Skeletal muscle satellite cell (primary cell): ENCODE results near the gene CCDC6.
"Not testable (repeated sequence)": the region's sequence is repeated elsewhere in the genome, so short reads cannot be mapped to it uniquely, and the experiment has no call there.

Source experiments
- H3K27me3 ChIP-seq: 2 replicates; pipeline ENCODE4 v1.7.0; 2013; ENCODE audit warnings: low read length; ENCODE audit not compliant: control insufficient read depth, insufficient read depth
- H3K36me3 ChIP-seq: 2 replicates; pipeline ENCODE4 v1.7.0; 2013; ENCODE audit warnings: mild to moderate bottlenecking, control low read depth, low read length; ENCODE audit not compliant: insufficient read depth
- H3K4me1 ChIP-seq: 2 replicates; pipeline ENCODE4 v1.7.0; 2013; ENCODE audit warnings: low read length; ENCODE audit not compliant: control insufficient read depth, insufficient read depth
- H3K4me2 ChIP-seq: 2 replicates; pipeline ENCODE4 v1.7.0; 2013; ENCODE audit warnings: mild to moderate bottlenecking, low read length
- H3K4me3 ChIP-seq: 2 replicates; pipeline ENCODE4 v1.7.0; 2013; ENCODE audit warnings: low read length
- H3K9ac ChIP-seq: 2 replicates; pipeline ENCODE4 v1.7.0; 2013; ENCODE audit warnings: mild to moderate bottlenecking, low read depth, low read length, moderate library complexity
- H3K9me3 ChIP-seq: replicated peaks from 2 replicates; pipeline ENCODE4 v1.7.0; 2013; ENCODE audit warnings: mild to moderate bottlenecking, control low read depth, low read length

CCDC6 gene

GRCh38 chr10:59803714-59804113 is 102.6 kb downstream of the CCDC6 start:
- Histone ChIP-seq H3K9ac (no peak overlapping the region), H3K4me2 (no peak overlapping the region), H3K9me3 (no peaks in the 10 kb centered on the region), H3K4me1 (no peaks in the 10 kb centered on the region), H3K36me3 (peaks cover 40% of the 10 kb centered on the region), H3K4me3 (no peak overlapping the region), H3K27me3 (no peaks in the 10 kb centered on the region)

GRCh38 chr10:59801171-59801570 is 105.2 kb downstream of the CCDC6 start:
- Histone ChIP-seq H3K4me3 (no peak overlapping the region), H3K9ac (no peak overlapping the region), H3K4me2 (no peak overlapping the region), H3K36me3 (peaks cover 37% of the 10 kb centered on the region), H3K27me3 (no peaks in the 10 kb centered on the region), H3K9me3 (no peaks in the 10 kb centered on the region), H3K4me1 (no peaks in the 10 kb centered on the region)

- Histone ChIP-seq H3K9ac (no peak overlapping the region), H3K4me2 (no peak overlapping the region), H3K4me1 (no peaks in the 10 kb centered on the region), H3K9me3 (no peaks in the 10 kb centered on the region), H3K4me3 (no peak overlapping the region), H3K27me3 (no peaks in the 10 kb centered on the region), H3K36me3 (peaks cover 29% of the 10 kb centered on the region)
Observed at GRCh38 chr10:59799421-59799820, 106.9 kb downstream of the CCDC6 start.

- no peaks in the 10 kb centered on the region for H3K9me3 ChIP-seq
- peaks cover 33% of the 10 kb centered on the region for H3K36me3 ChIP-seq
- H3K4me1 ChIP-seq: no peaks in the 10 kb centered on the region
- no peaks in the 10 kb centered on the region for H3K27me3 ChIP-seq
- H3K9ac ChIP-seq: no peak overlapping the region
- H3K4me2 ChIP-seq: no peak overlapping the region
- H3K4me3 ChIP-seq: no peak overlapping the region
Observed at GRCh38 chr10:59793919-59794318, 112.4 kb downstream of the CCDC6 start.

DNA sequence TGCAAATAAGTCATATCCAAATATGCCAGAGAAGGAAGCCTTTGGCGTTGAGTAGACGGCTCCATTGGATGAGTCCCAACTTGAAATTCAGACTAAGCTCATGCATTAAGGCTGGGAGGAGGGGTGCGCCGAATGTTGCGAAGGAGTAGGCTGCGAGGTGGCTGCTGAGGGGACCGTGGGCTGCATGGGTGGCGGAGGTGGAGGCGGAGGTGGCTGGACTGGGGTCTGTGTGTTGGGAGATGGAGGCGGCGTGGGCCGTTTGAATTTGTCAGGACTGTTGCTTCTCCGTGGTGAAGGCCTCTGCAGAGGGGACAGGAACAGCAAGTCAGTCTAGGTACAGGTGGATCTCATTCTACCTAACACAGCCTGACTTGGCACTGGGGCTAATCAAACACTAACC is 113.5 kb downstream of the CCDC6 start:
- no peaks in the 10 kb centered on the region for H3K4me1 ChIP-seq
- H3K4me2 ChIP-seq: no peak overlapping the region
- no peak overlapping the region for H3K9ac ChIP-seq
- H3K36me3 ChIP-seq: peaks cover 33% of the 10 kb centered on the region
- H3K9me3 ChIP-seq: no peaks in the 10 kb centered on the region
- H3K27me3 ChIP-seq: no peaks in the 10 kb centered on the region
- H3K4me3 ChIP-seq: no peak overlapping the region

- Histone ChIP-seq H3K9me3 (no peaks in the 10 kb centered on the region), H3K4me1 (no peaks in the 10 kb centered on the region), H3K9ac (no peak overlapping the region), H3K27me3 (no peaks in the 10 kb centered on the region), H3K4me3 (no peak overlapping the region), H3K36me3 (peaks cover 33% of the 10 kb centered on the region), H3K4me2 (no peak overlapping the region)
Observed at GRCh38 chr10:59791601-59792000, 114.8 kb downstream of the CCDC6 start.

- H3K27me3 ChIP-seq, H3K4me2 ChIP-seq, H3K4me1 ChIP-seq, H3K9ac ChIP-seq, H3K9me3 ChIP-seq, H3K4me3 ChIP-seq: not testable (repeated sequence)
- H3K36me3 ChIP-seq: peaks cover 28% of the 10 kb centered on the region
Observed at GRCh38 chr10:59790080-59790479, 116.3 kb downstream of the CCDC6 start.

- H3K9ac ChIP-seq, H3K4me3 ChIP-seq, H3K4me1 ChIP-seq, H3K4me2 ChIP-seq, H3K9me3 ChIP-seq, H3K27me3 ChIP-seq: not testable (repeated sequence)
- peaks cover 21% of the 10 kb centered on the region for H3K36me3 ChIP-seq
Observed at GRCh38 chr10:59788914-59789313, 117.4 kb downstream of the CCDC6 start.

DNA sequence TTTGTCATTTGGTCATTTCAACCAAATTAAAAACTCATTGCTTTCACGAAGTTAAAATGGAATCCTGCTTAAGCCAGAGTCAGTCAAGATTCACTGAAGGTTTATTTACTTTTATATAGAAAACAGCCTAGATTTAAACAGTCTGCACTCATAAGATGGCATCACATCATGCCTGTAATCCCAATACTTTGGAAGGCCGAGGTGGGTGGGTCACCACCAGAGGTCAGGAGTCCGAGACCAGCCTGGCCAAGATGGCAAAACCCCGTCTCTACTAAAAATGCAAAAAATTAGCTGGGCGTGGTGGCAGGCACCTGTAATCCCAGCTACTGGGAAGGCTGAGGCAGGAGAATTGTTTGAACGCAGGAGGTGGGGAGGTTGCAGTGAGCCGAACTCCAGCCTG is 119.3 kb downstream of the CCDC6 start:
- H3K36me3 ChIP-seq, H3K9me3 ChIP-seq, H3K4me3 ChIP-seq, H3K9ac ChIP-seq, H3K27me3 ChIP-seq, H3K4me2 ChIP-seq, H3K4me1 ChIP-seq: not testable (repeated sequence)

DNA sequence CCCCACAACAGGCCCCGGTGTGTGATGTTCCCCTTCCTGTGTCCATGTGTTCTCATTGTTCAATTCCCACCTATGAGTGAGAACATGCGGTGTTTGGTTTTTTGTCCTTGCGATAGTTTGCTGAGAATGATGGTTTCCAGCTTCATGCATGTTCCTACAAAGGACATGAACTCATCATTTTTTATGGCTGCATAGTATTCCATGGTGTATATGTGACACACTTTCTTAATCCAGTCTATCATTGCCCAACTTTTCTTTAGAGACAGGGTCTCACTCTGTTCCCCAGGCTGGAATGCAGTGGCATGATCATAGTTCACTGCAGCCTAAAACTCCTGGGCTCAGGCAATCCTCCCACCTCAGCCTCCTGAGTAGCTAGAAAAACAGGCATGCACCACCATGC is 120.9 kb downstream of the CCDC6 start:
- not testable (repeated sequence) for H3K9ac ChIP-seq, H3K27me3 ChIP-seq, H3K4me1 ChIP-seq, H3K4me3 ChIP-seq, H3K9me3 ChIP-seq, H3K4me2 ChIP-seq, H3K36me3 ChIP-seq

DNA sequence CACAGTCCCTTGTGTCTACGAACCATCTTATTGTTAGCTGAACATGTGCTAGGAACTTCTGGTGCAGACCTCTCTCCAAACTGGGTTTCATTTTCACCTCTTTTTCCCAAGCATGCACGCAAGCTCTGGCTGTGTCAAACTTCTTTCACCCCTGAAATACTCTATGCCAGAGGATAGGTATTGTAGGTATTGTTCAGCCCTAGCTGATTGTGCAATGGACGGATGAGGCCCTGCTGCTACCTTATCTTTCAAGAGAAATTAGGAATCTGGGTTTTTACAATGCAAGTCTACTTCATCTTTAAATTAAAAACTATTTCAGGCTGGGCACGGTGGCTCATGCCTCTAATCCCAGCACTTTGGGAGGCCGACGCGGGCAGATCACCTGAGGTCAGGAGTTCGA is 124.8 kb downstream of the CCDC6 start:
- Histone ChIP-seq H3K36me3 (no peaks in the 10 kb centered on the region), H3K4me3 (no peak overlapping the region), H3K4me2 (no peak overlapping the region), H3K9me3 (no peaks in the 10 kb centered on the region), H3K27me3 (no peaks in the 10 kb centered on the region), H3K9ac (no peak overlapping the region), H3K4me1 (peaks cover 11% of the 10 kb centered on the region)

DNA sequence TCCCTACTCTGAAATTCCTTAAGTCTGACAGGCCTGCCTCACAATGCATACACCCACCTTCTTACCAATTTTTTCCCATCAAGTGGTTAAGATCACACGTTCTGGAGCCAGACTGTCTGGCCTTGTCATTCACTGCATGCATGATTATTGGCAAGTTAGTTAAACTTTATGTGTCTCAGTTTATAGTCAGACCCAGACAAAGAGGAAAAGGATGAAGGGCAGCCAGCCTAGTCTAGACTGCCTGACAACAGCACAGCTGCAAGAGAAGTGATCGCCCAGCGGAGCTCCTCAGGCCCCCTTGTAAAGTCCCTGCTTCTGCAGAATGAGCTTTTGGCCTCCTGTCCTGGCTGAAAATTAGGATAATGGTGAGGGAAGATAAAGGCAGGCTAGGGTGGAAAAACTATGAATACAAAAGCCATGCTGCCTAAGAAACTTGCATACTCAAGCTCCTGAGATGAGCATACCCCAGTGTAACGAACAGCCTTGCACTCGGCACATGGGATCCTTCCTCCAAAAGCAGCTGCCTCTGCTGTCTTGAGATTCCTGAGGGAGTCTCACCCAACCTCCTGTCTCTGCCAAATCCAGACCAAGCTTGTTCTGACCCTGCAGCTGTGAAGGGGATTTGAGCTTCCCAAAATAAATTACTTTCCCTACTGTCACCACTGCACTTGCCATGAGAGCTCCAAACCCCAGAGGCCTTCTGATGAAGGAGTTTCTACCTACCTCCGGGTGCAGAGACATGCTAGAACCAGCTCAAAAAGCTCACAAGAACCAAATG is 126.4 kb downstream of the CCDC6 start:
- Histone ChIP-seq H3K4me2 (no peak overlapping the region), H3K4me3 (no peak overlapping the region), H3K9ac (peak overlapping the region; percentile 20), H3K36me3 (no peaks in the 10 kb centered on the region), H3K4me1 (peaks cover 11% of the 10 kb centered on the region), H3K27me3 (no peaks in the 10 kb centered on the region), H3K9me3 (no peaks in the 10 kb centered on the region)
